KG1 (cell line): ENCODE measurements around the gene OR56B1.

Source experiments
- DNase-seq: peaks from one replicate; lab custom pipeline; 2025; lab: John Stamatoyannopoulos, UW

Gene OR56B1

GRCh38 chr11:5737091-5737490 lies 843 bp downstream of the OR56B1 start:
- DNase-seq = no peak

- DNase-seq = no peak
These were observed 1.6 kb downstream of the OR56B1 start for GRCh38 chr11:5737670-5738392.

GRCh38 chr11:5738431-5738830 lies 2.2 kb downstream of the OR56B1 start:
- DNase-seq = no peak

GRCh38 chr11:5746614-5747013 lies 10.4 kb downstream of the OR56B1 start:
- no peak for DNase-seq

GRCh38 chr11:5749836-5750235 lies 13.6 kb downstream of the OR56B1 start:
- no peak for DNase-seq

GRCh38 chr11:5753943-5754342 lies 17.7 kb downstream of the OR56B1 start, which contains the start of gene OR52N4:
Gene OR52N4 (plus strand): TSS chr11:5754243. CDS start chr11:5754741, 498 bp downstream.
- DNase-seq = no peak

GRCh38 chr11:5767056-5767455 lies 30.8 kb downstream of the OR56B1 start:
- no peak for DNase-seq

- DNase-seq = no peak
These were observed 47.0 kb downstream of the OR56B1 start, which contains the start of gene OR52N5 for GRCh38 chr11:5783255-5783654. Gene OR52N5 (minus strand): TSS chr11:5783355. CDS start chr11:5778634, 4,721 bp downstream.
